ENCODE measurements around the gene SHISAL1.

The SHISAL1 gene

GRCh38 chr22:44353041-44353440, 40.3 kb upstream of the SHISAL1 start:
- TF ChIP-seq POLR2AphosphoS5 (IDR thresholded peaks at IDR 0.05; ENCODE audit: low read depth, low read length) (no peak), POLR2A (IDR thresholded peaks at IDR 0.05; ENCODE audit: low read depth, low read length) (no peak), TAF1 (IDR thresholded peaks at IDR 0.05; ENCODE audit: borderline replicate concordance, low read depth, low read length) (no peak)
- no peak for DNase-seq (ENCODE audit: insufficient read length)
- no peak for FAIRE-seq

GRCh38 chr22:44352378-44353035, 39.8 kb upstream of the SHISAL1 start:
- no peak for FAIRE-seq
- no peak for DNase-seq (ENCODE audit: insufficient read length)
- TF ChIP-seq POLR2AphosphoS5 (IDR thresholded peaks at IDR 0.05; ENCODE audit: low read depth, low read length) (no peak), TAF1 (IDR thresholded peaks at IDR 0.05; ENCODE audit: borderline replicate concordance, low read depth, low read length) (no peak), POLR2A (IDR thresholded peaks at IDR 0.05; ENCODE audit: low read depth, low read length) (no peak)

- FAIRE-seq (no peak), DNase-seq (ENCODE audit: insufficient read length) (no peak)
- no peak for TF ChIP-seq POLR2A (IDR thresholded peaks at IDR 0.05; ENCODE audit: low read depth, low read length)
- no peak for TF ChIP-seq POLR2AphosphoS5 (IDR thresholded peaks at IDR 0.05; ENCODE audit: low read depth, low read length)
- no peak for TF ChIP-seq TAF1 (IDR thresholded peaks at IDR 0.05; ENCODE audit: borderline replicate concordance, low read depth, low read length)
Observed at GRCh38 chr22:44351685-44352377, 39.1 kb upstream of the SHISAL1 start.

- no peak for DNase-seq (ENCODE audit: insufficient read length)
- FAIRE-seq, result no peak
- no peak for TF ChIP-seq POLR2AphosphoS5 (IDR thresholded peaks at IDR 0.05; ENCODE audit: low read depth, low read length)
- TF ChIP-seq POLR2A (IDR thresholded peaks at IDR 0.05; ENCODE audit: low read depth, low read length), result no peak
- TF ChIP-seq TAF1 (IDR thresholded peaks at IDR 0.05; ENCODE audit: borderline replicate concordance, low read depth, low read length), result no peak
Observed at GRCh38 chr22:44351037-44351436, 38.3 kb upstream of the SHISAL1 start.

GRCh38 chr22:44349594-44349993, 36.8 kb upstream of the SHISAL1 start:
- FAIRE-seq (no peak), DNase-seq (ENCODE audit: insufficient read length) (no peak)

GRCh38 chr22:44348971-44349560, 36.3 kb upstream of the SHISAL1 start:
- no peak for DNase-seq (ENCODE audit: insufficient read length)
- no peak for FAIRE-seq
- no peak for TF ChIP-seq TAF1 (IDR thresholded peaks at IDR 0.05; ENCODE audit: borderline replicate concordance, low read depth, low read length)
- no peak for TF ChIP-seq POLR2AphosphoS5 (IDR thresholded peaks at IDR 0.05; ENCODE audit: low read depth, low read length)
- no peak for TF ChIP-seq POLR2A (IDR thresholded peaks at IDR 0.05; ENCODE audit: low read depth, low read length)

More at GRCh38 chr22:44349594-44349993, 36.8 kb upstream of the SHISAL1 start:
- TF ChIP-seq POLR2A (IDR thresholded peaks at IDR 0.05; ENCODE audit: low read depth, low read length), result no peak
- TF ChIP-seq POLR2AphosphoS5 (IDR thresholded peaks at IDR 0.05; ENCODE audit: low read depth, low read length), result no peak
- TF ChIP-seq TAF1 (IDR thresholded peaks at IDR 0.05; ENCODE audit: borderline replicate concordance, low read depth, low read length), result no peak

GRCh38 chr22:44347549-44347948, 34.8 kb upstream of the SHISAL1 start:
- FAIRE-seq, result no peak
- no peak for DNase-seq (ENCODE audit: insufficient read length)
- TF ChIP-seq POLR2AphosphoS5 (IDR thresholded peaks at IDR 0.05; ENCODE audit: low read depth, low read length) (no peak), POLR2A (IDR thresholded peaks at IDR 0.05; ENCODE audit: low read depth, low read length) (no peak), TAF1 (IDR thresholded peaks at IDR 0.05; ENCODE audit: borderline replicate concordance, low read depth, low read length) (no peak)

- TF ChIP-seq TAF1 (IDR thresholded peaks at IDR 0.05; ENCODE audit: borderline replicate concordance, low read depth, low read length) (no peak), POLR2A (IDR thresholded peaks at IDR 0.05; ENCODE audit: low read depth, low read length) (no peak), POLR2AphosphoS5 (IDR thresholded peaks at IDR 0.05; ENCODE audit: low read depth, low read length) (no peak)
- FAIRE-seq (no peak), DNase-seq (ENCODE audit: insufficient read length) (no peak)
Observed at GRCh38 chr22:44347080-44347479, 34.3 kb upstream of the SHISAL1 start.

- FAIRE-seq (no peak), DNase-seq (ENCODE audit: insufficient read length) (no peak)
- TF ChIP-seq TAF1 (IDR thresholded peaks at IDR 0.05; ENCODE audit: borderline replicate concordance, low read depth, low read length), result no peak
- TF ChIP-seq POLR2AphosphoS5 (IDR thresholded peaks at IDR 0.05; ENCODE audit: low read depth, low read length), result no peak
- TF ChIP-seq POLR2A (IDR thresholded peaks at IDR 0.05; ENCODE audit: low read depth, low read length), result no peak
Observed at GRCh38 chr22:44345872-44346271, 33.1 kb upstream of the SHISAL1 start.

GRCh38 chr22:44344407-44344806, 31.7 kb upstream of the SHISAL1 start:
- TF ChIP-seq TAF1 (IDR thresholded peaks at IDR 0.05; ENCODE audit: borderline replicate concordance, low read depth, low read length) (no peak), POLR2A (IDR thresholded peaks at IDR 0.05; ENCODE audit: low read depth, low read length) (no peak), POLR2AphosphoS5 (IDR thresholded peaks at IDR 0.05; ENCODE audit: low read depth, low read length) (no peak)
- no peak for FAIRE-seq
- DNase-seq (ENCODE audit: insufficient read length), result no peak

GRCh38 chr22:44342347-44342956, 29.7 kb upstream of the SHISAL1 start:
- TF ChIP-seq POLR2AphosphoS5 (IDR thresholded peaks at IDR 0.05; ENCODE audit: low read depth, low read length) (no peak), TAF1 (IDR thresholded peaks at IDR 0.05; ENCODE audit: borderline replicate concordance, low read depth, low read length) (no peak), POLR2A (IDR thresholded peaks at IDR 0.05; ENCODE audit: low read depth, low read length) (no peak)
- no peak for DNase-seq (ENCODE audit: insufficient read length)
- FAIRE-seq, result no peak
